CD1c-positive myeloid dendritic cell (primary cell): Measurements from ENCODE around the gene RANBP3.
"Not testable (repeated sequence)": the region's sequence is repeated elsewhere in the genome, so short reads cannot be mapped to it uniquely, and the experiment has no call there.

ENCODE experiments used
- DNase-seq: peaks from one replicate; pipeline ENCODE4 v3.0.0-alpha.2; 2016; ENCODE audit errors: extremely low spot score

RANBP3 gene

DNA sequence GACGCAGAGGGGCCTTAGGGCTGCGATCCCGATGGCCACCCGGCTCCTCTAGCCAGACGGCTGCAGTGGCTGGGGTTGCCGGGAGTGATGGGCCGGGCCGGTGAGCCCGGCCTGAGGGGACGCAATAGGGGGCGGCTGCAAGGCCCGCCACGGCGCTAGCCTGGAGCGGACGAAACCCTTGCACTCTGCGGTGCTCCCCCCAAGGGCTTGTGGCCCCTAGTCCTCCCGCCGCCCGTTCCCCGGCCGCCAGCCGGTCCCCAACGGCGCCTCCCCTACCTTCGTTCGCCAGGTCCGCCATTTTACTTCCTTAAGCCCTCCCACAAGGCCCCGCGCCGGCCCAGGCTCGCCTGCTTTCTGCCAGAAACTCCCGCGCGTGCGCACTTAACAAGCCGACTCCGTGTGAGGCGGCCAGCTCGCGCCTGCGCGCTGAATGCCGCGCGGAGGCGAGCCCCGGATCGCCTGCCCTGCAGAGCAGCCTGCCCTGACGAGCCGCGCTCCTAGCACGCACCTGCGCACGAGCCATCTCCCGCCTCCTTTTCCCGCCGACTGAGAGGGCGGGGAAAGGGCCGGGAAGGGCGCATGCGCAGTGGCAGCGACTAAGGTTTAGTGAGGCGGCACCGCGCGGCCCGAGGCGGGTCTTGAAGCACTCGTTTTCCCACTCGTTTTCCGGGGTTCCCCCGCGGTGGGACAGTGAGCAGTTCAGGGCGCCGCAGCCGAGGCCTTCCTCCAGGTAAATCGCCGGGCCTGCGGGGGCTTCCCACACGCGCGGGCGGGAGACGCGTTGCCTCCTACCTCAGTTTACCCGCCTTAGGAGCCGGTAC, at the start of gene RANBP3:
RANBP3 (minus strand) TSS at position 356 of the 821 bp plus-strand sequence; CDS start at position 298, 58 bp downstream.
- DNase-seq = peak; percentile 100

DNA sequence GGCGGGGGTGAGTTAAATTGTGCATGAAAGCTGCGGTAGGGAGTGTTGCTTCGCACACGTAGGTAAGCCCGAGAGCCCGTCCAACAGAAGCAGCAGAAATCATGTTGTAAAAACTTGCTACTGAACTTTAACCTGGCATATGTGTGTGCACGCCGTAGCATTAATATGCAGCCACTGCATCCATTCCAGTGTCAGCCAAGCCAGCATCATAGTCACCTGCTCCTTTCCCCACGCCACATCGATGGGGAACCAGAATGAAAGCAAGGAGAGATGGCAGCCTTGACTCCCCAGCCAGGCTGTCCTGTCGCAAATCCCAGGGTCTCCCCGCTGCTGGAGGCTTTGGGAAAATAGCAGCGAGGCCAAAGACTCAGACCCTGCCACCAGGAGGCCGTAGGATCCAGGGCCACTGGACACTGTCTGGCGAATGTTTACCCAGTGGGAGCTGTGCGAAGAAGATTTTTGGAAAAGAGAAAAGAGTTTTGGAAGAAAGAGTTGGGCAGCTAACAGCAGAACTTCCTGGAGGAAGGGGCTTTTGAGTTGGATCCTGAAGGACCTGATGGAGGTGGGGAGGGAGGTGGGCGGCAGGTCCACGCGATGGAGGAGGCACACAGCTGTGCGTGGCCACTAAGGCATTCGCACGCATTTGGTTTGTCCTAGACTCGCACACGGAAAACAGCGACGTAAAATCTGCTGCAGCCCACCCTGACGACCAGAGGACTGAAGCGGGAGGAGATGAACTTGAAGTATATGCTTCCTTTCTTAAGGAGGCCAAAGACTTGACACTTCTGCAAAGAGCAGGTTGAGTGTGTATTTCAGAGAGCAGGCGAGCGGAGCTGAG, 48.7 kb upstream of the RANBP3 start:
- DNase-seq = no peak

- DNase-seq = not testable (repeated sequence)
Observed at GRCh38 chr19:6024756-6025155, 46.8 kb upstream of the RANBP3 start.

GRCh38 chr19:6023936-6024335, 46.0 kb upstream of the RANBP3 start:
- no peak for DNase-seq

DNA sequence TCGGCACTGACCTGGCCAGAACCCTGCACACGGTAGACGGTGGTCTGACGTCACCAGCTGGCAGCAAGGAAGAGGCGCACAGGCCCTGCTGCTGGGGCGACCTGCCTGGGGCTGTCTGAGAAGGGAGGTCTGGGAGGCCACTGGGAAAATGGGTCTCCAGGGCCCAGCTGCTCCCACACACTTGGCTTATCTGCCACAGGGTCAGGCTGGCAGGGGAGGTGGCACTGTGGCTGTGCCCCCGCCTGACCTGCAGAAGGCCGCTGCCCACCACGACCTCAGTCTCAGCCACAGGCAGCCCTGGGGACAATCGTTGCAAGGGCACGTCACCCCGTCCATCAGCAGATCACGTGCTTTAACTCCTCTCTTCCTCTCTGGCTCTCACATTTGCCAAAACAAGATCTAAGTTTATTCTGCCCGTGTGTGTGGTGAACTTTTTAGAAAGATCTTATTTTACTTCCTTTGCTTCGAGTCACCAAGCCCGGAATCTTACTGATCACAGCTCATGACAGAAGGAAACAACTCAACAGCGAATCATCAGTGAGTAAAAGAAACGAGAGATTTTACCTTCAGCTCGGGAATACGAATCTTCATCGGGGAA, 45.2 kb upstream of the RANBP3 start:
- no peak for DNase-seq

GRCh38 chr19:6022570-6023064, 44.7 kb upstream of the RANBP3 start:
- DNase-seq = no peak

DNA sequence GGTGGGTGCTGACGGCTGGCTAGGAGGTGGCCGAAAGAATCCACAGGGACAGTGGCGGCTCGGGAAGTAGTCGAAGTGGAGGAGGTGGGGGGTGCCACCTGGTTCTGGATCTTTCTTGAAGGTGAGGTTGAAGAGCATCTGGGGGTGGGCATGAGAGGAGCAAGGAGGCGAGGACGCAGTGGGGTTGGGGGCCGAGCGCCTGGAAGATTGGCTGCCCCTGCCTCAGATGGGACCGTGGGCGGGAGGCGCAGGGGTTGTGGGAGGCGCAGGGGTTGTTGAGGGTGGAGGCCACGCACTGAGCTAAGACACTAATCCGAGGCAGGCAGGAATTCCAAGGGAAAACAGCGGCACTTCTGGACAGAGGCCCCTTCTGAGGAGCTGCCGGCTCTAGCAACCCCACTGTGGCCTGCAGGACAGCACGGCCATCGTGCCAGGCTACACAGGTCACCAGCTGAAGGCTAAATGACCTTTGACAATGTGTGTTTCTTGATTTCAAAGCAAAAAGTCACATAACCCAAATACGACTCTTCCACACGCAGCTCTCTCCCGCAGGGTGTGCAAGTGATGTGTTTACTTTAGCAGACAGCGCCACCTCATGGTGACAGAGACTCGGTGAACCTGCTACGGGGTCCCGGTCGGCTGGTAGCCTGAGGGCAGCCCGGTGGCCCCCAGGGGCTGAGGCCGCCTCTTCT, 44.1 kb upstream of the RANBP3 start:
- peak; percentile 83 for DNase-seq

DNA sequence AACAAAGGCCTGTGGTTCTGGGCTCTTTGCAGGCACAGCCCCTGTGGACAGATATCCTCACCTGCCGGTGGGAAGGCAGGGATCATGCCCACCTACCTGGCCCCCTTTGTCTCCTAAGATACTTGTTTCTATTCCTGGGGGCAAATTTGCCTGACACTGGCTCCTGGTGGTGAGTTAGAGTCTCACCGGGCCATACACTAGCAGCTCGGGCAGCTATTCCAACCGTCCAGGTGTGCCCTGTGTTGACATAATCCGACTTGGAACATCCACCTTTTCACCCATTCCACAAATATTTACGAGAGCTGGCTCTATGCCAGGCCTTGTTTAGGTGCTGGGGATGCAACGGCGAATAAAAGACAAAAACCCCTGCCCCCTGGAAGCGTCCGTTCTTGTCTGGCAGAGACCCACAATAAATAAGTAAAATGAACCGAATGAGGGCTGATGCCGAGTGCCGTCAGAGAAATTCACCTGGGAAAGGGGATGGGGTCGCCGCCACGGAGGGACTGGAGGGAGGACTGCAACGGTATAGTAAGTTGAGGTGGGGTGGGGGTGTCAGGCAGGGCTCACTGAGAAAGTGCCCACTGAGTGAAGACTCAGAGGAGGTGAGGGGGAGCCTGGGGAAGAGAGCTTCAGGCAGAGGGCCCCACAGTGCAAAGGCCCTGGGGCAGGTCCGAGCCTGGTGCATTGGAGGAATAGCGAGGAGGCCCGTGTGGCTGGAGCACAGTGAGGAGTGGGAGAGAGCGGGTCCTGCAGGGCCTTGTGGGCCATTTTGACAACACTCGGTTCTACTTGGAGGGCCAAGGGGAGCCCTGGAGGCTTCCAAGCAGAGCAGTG, 43.2 kb upstream of the RANBP3 start:
- DNase-seq = no peak

- DNase-seq = no peak
Observed at GRCh38 chr19:6020166-6020882, 42.4 kb upstream of the RANBP3 start.

GRCh38 chr19:6018786-6019185, 40.8 kb upstream of the RANBP3 start:
- no peak for DNase-seq

- no peak for DNase-seq
Observed at GRCh38 chr19:6017576-6017975, 39.6 kb upstream of the RANBP3 start.

DNA sequence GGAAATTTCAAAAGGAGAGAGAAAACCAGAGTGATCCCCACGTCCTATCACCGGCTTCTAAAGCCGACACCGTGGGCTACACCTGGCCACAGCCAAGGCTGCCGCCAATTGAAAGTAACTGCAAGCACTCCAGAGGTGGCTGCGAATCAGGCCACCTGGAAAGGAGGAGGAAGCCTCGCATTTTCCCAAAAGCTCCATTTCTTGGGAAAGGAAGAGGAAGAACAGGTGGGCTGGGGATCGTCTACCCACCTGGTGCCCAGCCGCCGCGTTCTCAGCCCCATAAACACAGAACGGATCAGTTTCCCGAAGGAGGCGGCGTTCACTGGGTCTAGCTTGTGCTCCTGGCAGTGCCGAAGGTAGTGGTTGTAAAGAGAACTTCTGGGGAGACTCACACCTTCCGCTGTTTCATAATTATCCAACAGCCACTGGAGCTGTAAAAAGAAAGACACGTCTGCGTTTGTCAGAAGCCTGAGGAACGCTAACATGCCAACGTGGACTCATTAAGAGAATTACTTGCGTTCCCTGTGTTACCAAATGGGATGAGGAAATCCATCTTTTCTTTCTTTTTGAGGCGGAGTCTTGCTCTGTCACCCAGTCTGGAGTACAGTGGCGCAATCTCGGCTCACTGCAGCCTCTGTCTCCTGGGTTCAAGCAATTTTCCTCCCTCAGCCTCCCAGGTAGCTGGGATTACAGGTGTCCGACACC, 38.1 kb upstream of the RANBP3 start:
- DNase-seq = no peak

DNA sequence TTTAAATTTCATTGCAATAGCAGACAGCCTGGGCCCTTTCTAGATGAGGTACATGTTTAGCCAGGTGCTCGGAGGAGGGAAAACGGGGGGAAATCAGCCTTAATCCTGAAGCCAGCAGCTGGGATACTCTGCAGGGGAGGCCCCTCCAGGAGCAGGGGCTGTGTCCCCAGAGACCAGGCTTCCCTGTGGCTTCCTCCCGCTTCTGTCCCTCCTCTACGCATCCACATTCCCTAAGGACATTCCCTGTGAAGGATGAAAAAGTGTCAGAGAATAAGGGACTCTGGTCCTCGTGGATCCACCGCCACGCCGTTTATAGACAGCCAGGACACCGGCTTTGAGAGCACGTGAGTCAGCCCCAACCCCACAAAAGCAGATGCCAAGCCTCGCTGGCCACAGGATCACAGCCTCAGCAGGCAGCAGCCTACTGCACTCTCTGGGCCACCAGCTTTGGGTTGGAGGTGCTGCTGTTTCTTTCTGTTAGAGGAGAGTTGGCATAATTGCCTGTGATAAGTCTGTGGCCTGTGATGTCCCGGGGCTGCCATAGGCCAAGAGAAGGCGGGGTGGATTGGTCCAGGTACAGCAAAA, 36.7 kb upstream of the RANBP3 start:
- no peak for DNase-seq

DNA sequence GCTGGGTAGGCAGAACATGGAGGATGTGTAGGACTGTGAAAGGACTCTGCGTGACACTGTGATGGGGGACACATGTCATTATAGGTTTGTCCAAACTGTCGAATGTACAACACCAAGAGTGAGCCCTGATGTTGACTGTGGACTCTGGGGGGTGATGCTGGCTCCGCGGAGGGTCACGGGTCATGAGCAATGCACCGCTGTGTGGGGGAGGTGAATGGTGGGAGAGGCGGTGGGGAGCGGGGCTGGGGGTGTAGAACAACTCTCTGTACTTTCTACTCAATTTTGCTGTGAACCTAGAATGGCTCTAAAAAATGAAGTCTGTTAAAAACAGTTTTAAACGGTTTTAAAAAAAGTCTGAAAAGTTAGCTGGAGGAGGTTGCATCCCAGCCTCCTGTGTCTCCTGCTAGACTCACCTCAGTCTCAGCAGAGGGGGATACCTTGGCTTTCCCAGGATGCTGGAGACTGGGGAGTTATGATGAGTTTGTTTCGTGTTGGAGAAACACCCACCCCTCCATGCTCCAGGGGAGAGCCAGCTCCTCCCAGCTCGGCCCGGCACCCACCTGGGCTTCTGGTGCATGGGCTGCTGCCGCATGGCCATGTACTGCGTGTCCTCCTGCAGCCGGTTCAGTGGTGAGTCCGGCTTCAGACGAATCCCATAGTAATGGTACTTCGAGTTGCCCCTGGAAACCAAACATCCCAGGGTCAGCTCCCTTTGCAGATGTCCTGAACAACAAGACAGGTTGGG, 34.7 kb upstream of the RANBP3 start:
- no peak for DNase-seq

DNA sequence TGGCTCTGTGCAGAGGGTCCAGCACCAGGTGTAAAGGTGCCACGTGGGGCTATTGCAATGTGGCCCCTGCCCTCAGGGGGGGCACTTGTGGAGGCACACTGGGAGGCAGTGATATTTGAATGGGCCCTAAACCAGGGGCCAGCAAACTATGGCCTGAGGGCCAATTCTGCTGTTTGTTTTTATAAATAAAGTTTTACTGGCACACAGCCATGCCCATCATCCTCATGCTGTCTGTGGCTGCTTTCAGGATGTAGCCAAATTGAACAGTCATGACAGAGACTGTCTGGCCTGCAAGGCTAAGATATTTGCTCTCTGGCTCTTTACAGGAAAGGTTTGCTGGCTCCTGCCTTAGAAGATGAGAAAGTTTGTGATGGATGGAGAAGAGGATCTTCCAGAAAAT, 33.9 kb upstream of the RANBP3 start:
- no peak for DNase-seq

GRCh38 chr19:6011206-6011605, 33.3 kb upstream of the RANBP3 start:
- no peak for DNase-seq

DNA sequence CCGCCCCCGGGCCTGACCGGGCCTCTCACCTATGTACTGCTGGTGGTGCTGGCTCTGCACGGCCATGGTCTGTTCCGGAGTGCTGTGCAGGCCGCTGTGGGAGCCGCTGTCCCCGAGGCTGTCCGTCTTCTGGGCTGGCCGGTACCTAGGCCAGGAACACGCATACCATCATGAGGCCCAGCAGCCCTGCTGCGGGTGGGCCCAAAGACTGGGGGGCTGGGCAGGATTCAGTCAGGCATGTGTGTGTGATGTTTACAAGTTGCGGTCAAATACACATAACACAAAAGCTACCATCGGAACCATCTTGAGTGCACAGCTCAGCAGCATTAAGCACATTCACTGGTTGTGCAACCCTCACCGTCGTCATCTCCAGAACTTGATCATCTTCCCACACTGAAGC, 32.2 kb upstream of the RANBP3 start:
- DNase-seq = no peak

DNA sequence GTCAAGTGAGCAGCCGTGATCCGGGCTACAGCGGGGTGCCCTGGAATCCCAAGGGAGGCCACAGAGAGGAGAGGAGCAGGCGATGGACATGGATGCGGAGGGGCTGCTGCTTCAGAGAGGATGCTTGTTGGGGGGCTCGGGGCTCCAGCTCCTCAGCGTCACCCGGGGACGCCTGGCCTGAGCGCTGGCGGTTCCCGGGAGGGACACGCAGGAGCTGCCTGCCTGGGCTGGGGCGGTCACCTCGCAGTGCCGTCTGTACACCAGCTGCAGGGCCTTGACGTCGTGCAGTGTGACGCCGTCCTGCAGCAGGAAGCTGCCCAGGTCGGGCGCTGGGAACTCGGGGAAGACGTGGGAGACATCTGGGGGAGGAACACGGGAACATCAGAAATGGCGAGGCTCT, 29.9 kb upstream of the RANBP3 start:
- no peak for DNase-seq
